B cell (primary cell): ENCODE results near the gene IMMP2L. TPM values are rescaled to one million over a fixed set of nuclear protein-coding genes. Genes with fewer than 3 reads are reported as not detected.

ENCODE experiments used
- ATAC-seq: fragments of 200-7000 bp; cut with Tn5 transposase; one replicate; pipeline ENCODE4 v1.10.0; 2021; ENCODE audit warnings: low read depth, mild to moderate bottlenecking, moderate number of reproducible peaks, moderate library complexity
- CTCF ChIA-PET: fragments of 350-600 bp; sonication (Branson Sonifier 250); formaldehyde crosslinking; loops from one replicate; lab custom pipeline; 2021; ENCODE audit warnings: antibody characterized with exemption, inconsistent platforms; lab: Charles Lee
- POLR2A ChIA-PET: fragments of 350-600 bp; sonication (Branson Sonifier 250); formaldehyde crosslinking; loops from one replicate; lab custom pipeline; 2021; ENCODE audit warnings: antibody characterized with exemption; lab: Charles Lee
- DNase-seq: peaks from one replicate; pipeline ENCODE4 v3.0.0; 2013
- H2AFZ ChIP-seq: 2 replicates; pipeline ENCODE4 v1.6.1; 2012; ENCODE audit warnings: mild to moderate bottlenecking, low read depth, low read length; ENCODE audit not compliant: insufficient read depth, poor library complexity, severe bottlenecking
- H3K27ac ChIP-seq, 2 donors: 1 replicate in 1 of 2; 2 replicates in 1 of 2; pipeline ENCODE4 v1.5.1; 2012 to 2013; ENCODE audit warnings: low read length in 2 of 2, mild to moderate bottlenecking in 2 of 2, moderate library complexity in 1 of 2
- H3K27me3 ChIP-seq, 4 experiments: fragments of 200-600 bp in 1 of 4; sonication (generic) in 1 of 4; replicated peaks in 1 of 4; 1 replicate in 2 of 4; 2 replicates in 2 of 4; pipeline versions ENCODE4 v1.6.1 to v1.7.0; 2013 to 2016; ENCODE audit warnings: low read length in 3 of 4, mild to moderate bottlenecking in 2 of 4, mixed read lengths in 1 of 4, moderate library complexity in 1 of 4; ENCODE audit not compliant: insufficient read depth in 4 of 4, control insufficient read depth in 3 of 4; ENCODE audit errors: control extremely low read depth in 1 of 4
- H3K36me3 ChIP-seq, 2 experiments: replicated peaks in 1 of 2; 1 replicate in 1 of 2; 2 replicates in 1 of 2; pipeline versions ENCODE4 v1.6.1 to v1.7.1; 2013; ENCODE audit warnings: low read length in 1 of 2; ENCODE audit not compliant: insufficient read depth in 2 of 2, control insufficient read depth in 1 of 2; ENCODE audit errors: control extremely low read depth in 1 of 2, extremely low read depth in 1 of 2
- H3K4me1 ChIP-seq, 2 donors: fragments of 200-600 bp in 1 of 2; sonication (generic) in 1 of 2; 1 replicate in 1 of 2; 2 replicates in 1 of 2; pipeline versions ENCODE4 v1.5.1 to v1.6.1; 2013 to 2017; ENCODE audit warnings: low read length in 2 of 2; ENCODE audit not compliant: control insufficient read depth in 2 of 2, insufficient read depth in 2 of 2
- H3K4me2 ChIP-seq: replicated peaks from 2 replicates; pipeline ENCODE3; 2012; ENCODE audit warnings: mild to moderate bottlenecking, low read depth, low read length; ENCODE audit not compliant: poor library complexity, severe bottlenecking
- H3K4me3 ChIP-seq, 5 experiments: fragments of 200-600 bp in 1 of 5; sonication (generic) in 1 of 5; 1 replicate in 3 of 5; 2 replicates in 2 of 5; pipeline versions ENCODE4 v1.5.1 to v1.7.0; 2011 to 2016; ENCODE audit warnings: low read length in 4 of 5, mild to moderate bottlenecking in 4 of 5, low read depth in 2 of 5, control low read depth in 1 of 5, moderate library complexity in 1 of 5; ENCODE audit not compliant: insufficient read depth in 1 of 5; ENCODE audit errors: control extremely low read depth in 1 of 5, extremely low read depth in 1 of 5
- H3K79me2 ChIP-seq: fragments of 200-600 bp; sonication (generic); one replicate; pipeline ENCODE4 v1.6.0; 2016; ENCODE audit warnings: low read length; ENCODE audit not compliant: control insufficient read depth, insufficient read depth
- H3K9ac ChIP-seq: fragments of 200-600 bp; sonication (generic); 2 replicates; pipeline ENCODE4 v1.6.1; 2017; ENCODE audit warnings: mild to moderate bottlenecking, low read length, moderate library complexity
- H3K9me3 ChIP-seq, 3 donors: one replicate each; pipeline versions ENCODE4 v1.6.1 to v1.7.1; 2013; ENCODE audit warnings: low read length in 2 of 3; ENCODE audit not compliant: control insufficient read depth in 2 of 3, insufficient read depth in 1 of 3; ENCODE audit errors: control extremely low read depth in 1 of 3
- H4K20me1 ChIP-seq: 2 replicates; pipeline ENCODE4 v1.6.0; 2012; ENCODE audit warnings: mild to moderate bottlenecking, low read length; ENCODE audit not compliant: insufficient read depth, control insufficient read depth, poor library complexity, severe bottlenecking
- H3K27ac Mint-ChIP-seq: one replicate; pipeline ENCODE4 v1.8.0; 2021; ENCODE audit warnings: mixed read lengths
- H3K27me3 Mint-ChIP-seq: one replicate; pipeline ENCODE4 v1.8.0; 2021; ENCODE audit warnings: mixed read lengths
- H3K4me1 Mint-ChIP-seq: one replicate; pipeline ENCODE4 v1.8.0; 2021; ENCODE audit warnings: mixed read lengths
- H3K4me3 Mint-ChIP-seq: one replicate; pipeline ENCODE4 v1.8.0; 2021; ENCODE audit warnings: mixed read lengths
- H3K9me3 Mint-ChIP-seq: one replicate; pipeline ENCODE4 v1.8.0; 2022; ENCODE audit warnings: mixed read lengths; ENCODE audit not compliant: insufficient read depth
- EZH2 ChIP-seq: IDR thresholded peaks from 2 replicates; pipeline ENCODE4 v1.6.1; 2012; ENCODE audit warnings: borderline replicate concordance, low read depth, mild to moderate bottlenecking, moderate library complexity, low read length; ENCODE audit not compliant: insufficient read depth, poor library complexity, severe bottlenecking
- WGBS: methylation state at CpG from one replicate; pipeline ENCODE4 v1.1.5; 2013; ENCODE audit warnings: missing lambda C conversion rate; ENCODE audit not compliant: insufficient coverage; 5-methylcytosine and 5-hydroxymethylcytosine counted together
- intact Hi-C: fragments of 100-400 bp; cut with micrococcal nuclease; formaldehyde crosslinking; loops from one replicate; pipeline ENCODE4 v1.10.0; 2022
- polyA plus RNA-seq: library from polyadenylated mRNA; depleted of rRNA; stranded (reverse); fragments of >200 nt; gene quantifications from 2 replicates; pipeline ENCODE4 v1.2.3, GENCODE V29; 2012
- total RNA-seq, 2 donors: library from RNA; stranded (reverse); fragments of 120-200 nt in 1 of 2; gene quantifications; 1 replicate in 1 of 2; 2 replicates in 1 of 2; pipeline versions ENCODE4 v1.2.3 to v1.2.4, GENCODE V29; 2013 to 2022
- TF ChIP-seq, protein P1 (sequence below): fragments of 200-600 bp; IDR thresholded peaks from one replicate; pipeline ENCODE4 v1.8.0; 2022; ENCODE audit warnings: antibody characterized with exemption, mild to moderate bottlenecking

Gene IMMP2L
- total and polyA plus RNA-seq, 2 donors (not counting 1 experiment from before 2014, with no cell fraction given): 3.8 to 34.2 TPM

DNA sequence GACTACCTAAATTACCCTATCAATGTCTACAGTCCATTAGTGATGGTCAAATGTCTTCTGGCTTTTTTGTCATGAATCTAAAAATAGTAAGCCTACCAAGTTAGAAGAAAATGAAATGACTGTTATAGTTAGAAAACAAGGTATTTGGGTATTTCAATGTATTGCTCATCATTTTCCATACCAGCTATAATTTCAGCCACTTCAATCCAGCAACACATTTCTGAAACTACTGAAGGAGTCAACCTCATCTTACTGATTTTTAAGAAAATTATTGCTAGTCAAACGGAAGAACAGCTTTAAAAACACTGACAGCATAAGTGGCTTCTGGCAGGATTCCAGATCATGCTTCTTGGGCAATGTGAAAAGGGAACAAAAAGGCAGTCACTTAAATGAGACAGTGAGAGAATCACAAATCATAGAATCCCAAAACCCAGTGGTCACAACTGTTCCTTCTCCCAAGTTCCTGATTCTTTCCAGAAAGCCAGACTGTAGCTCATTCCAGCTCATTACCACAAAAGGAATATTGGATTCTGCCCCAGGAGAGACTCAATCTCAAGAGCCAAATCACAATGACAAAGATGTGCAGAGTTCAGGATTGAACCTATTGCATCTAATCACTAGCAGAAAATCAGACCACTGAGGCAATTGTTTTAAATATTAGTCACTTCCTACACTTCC lies 532.6 kb downstream of the IMMP2L start:
- ChIA-PET POLR2A (no interaction called here), CTCF (interaction anchor here (1.3 kb wide), 1 partner anchor 17 kb away, joined by 3 read pairs; no protein-coding TSS in a partner anchor)
- no peak for ATAC-seq
- H3K27me3 ChIP-seq: no peaks in the 10 kb centered on the region
- Mint-ChIP-seq H3K27ac (no peak overlapping the region), H3K9me3 (no peaks in the 10 kb centered on the region), H3K27me3 (no peaks in the 10 kb centered on the region), H3K4me1 (peaks cover 7% of the 10 kb centered on the region), H3K4me3 (no peak overlapping the region)
- no peak overlapping the region for H2AFZ ChIP-seq
- no peaks in the 10 kb centered on the region for H3K4me1 ChIP-seq
- H4K20me1 ChIP-seq: no peaks in the 10 kb centered on the region
- no peaks in the 10 kb centered on the region for H3K79me2 ChIP-seq
- no peak overlapping the region for H3K9ac ChIP-seq
- no peak overlapping the region for H3K4me2 ChIP-seq
- H3K9me3 ChIP-seq: no peaks in the 10 kb centered on the region
- no CpG with 5 or more reads among the region's 1 CpG for WGBS
- no peak for TF ChIP-seq EZH2
- TF ChIP-seq, protein P1, sequence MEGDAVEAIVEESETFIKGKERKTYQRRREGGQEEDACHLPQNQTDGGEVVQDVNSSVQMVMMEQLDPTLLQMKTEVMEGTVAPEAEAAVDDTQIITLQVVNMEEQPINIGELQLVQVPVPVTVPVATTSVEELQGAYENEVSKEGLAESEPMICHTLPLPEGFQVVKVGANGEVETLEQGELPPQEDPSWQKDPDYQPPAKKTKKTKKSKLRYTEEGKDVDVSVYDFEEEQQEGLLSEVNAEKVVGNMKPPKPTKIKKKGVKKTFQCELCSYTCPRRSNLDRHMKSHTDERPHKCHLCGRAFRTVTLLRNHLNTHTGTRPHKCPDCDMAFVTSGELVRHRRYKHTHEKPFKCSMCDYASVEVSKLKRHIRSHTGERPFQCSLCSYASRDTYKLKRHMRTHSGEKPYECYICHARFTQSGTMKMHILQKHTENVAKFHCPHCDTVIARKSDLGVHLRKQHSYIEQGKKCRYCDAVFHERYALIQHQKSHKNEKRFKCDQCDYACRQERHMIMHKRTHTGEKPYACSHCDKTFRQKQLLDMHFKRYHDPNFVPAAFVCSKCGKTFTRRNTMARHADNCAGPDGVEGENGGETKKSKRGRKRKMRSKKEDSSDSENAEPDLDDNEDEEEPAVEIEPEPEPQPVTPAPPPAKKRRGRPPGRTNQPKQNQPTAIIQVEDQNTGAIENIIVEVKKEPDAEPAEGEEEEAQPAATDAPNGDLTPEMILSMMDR: no peak
- no peak overlapping the region for H3K4me3 ChIP-seq
- no peak overlapping the region for H3K27ac ChIP-seq
- DNase-seq: no peak
- intact Hi-C loops: no loop called here
- no peaks in the 10 kb centered on the region for H3K36me3 ChIP-seq

GRCh38 chr7:111029141-111029572 lies 533.1 kb downstream of the IMMP2L start:
- H2AFZ ChIP-seq: no peak overlapping the region
- H4K20me1 ChIP-seq: no peaks in the 10 kb centered on the region
- intact Hi-C loops: no loop called here
- H3K27me3 Mint-ChIP-seq: no peaks in the 10 kb centered on the region
- TF ChIP-seq, protein P1: no peak
- no peak for TF ChIP-seq EZH2
- no peak overlapping the region for H3K4me2 ChIP-seq
- H3K27ac ChIP-seq: no peak overlapping the region
- H3K27ac Mint-ChIP-seq: no peak overlapping the region
- no peaks in the 10 kb centered on the region for H3K9me3 Mint-ChIP-seq
- no peaks in the 10 kb centered on the region for H3K9me3 ChIP-seq
- CTCF ChIA-PET: interaction anchor here (1.3 kb wide), 1 partner anchor 17 kb away, joined by 3 read pairs; no protein-coding TSS in a partner anchor
- no peaks in the 10 kb centered on the region for H3K79me2 ChIP-seq
- ATAC-seq: no peak
- WGBS: 100% methylated on average over 1 of the region's 1 CpG
- H3K27me3 ChIP-seq: no peaks in the 10 kb centered on the region
- H3K4me1 ChIP-seq: no peaks in the 10 kb centered on the region
- DNase-seq: no peak
- H3K4me3 Mint-ChIP-seq: no peak overlapping the region
- POLR2A ChIA-PET: no interaction called here
- H3K4me3 ChIP-seq: no peak overlapping the region
- no peaks in the 10 kb centered on the region for H3K36me3 ChIP-seq
- H3K9ac ChIP-seq: no peak overlapping the region
- peaks cover 7% of the 10 kb centered on the region for H3K4me1 Mint-ChIP-seq
